OCI-LY7 (cell line): ENCODE measurements around the gene BIVM. TPM values are rescaled to one million over a fixed set of nuclear protein-coding genes. Genes with fewer than 3 reads are reported as not detected.

Experiments used
- BruUV-seq: library from RNA; stranded (reverse); fragments of 400-500 nt; replicated peaks from 2 replicates; lab custom pipeline; 2021; lab: Mats Ljungman, UMichigan
- CTCF ChIA-PET: fragments of 300-600 bp; sonication (Branson Sonifier 250); formaldehyde crosslinking; loops from one replicate; lab custom pipeline; 2022; ENCODE audit warnings: antibody characterized with exemption; ENCODE audit not compliant: unreplicated experiment; lab: Charles Lee
- POLR2A ChIA-PET: fragments of 300-600 bp; sonication (Branson Sonifier 250); formaldehyde crosslinking; loops from one replicate; lab custom pipeline; 2022; ENCODE audit warnings: antibody characterized with exemption; lab: Charles Lee
- DNase-seq: peaks from one replicate; pipeline ENCODE4 v3.0.0-alpha.2; 2015; ENCODE audit warnings: low spot score
- H2AFZ ChIP-seq: fragments of 200-600 bp; sonication (generic), shearing (Covaris generic); 2 replicates; pipeline ENCODE4 v1.6.1; 2014; ENCODE audit warnings: mild to moderate bottlenecking, antibody characterized with exemption, low read length, moderate library complexity
- H3K27ac ChIP-seq: fragments of 200-600 bp; sonication (generic); 2 replicates; pipeline ENCODE4 v1.5.1; 2014; ENCODE audit warnings: mixed run types, low read depth, mild to moderate bottlenecking, moderate library complexity, low read length, inconsistent platforms; ENCODE audit not compliant: poor library complexity, severe bottlenecking
- H3K36me3 ChIP-seq: fragments of 200-600 bp; sonication (generic); 2 replicates; pipeline ENCODE4 v1.6.1; 2014; ENCODE audit warnings: mild to moderate bottlenecking, antibody characterized with exemption, low read length, moderate library complexity, mixed read lengths; ENCODE audit not compliant: insufficient read depth
- H3K4me1 ChIP-seq: fragments of 200-600 bp; sonication (generic); 2 replicates; pipeline ENCODE4 v1.5.1; 2014; ENCODE audit warnings: mild to moderate bottlenecking, low read length; ENCODE audit not compliant: insufficient read depth, poor library complexity, severe bottlenecking
- H3K4me2 ChIP-seq: fragments of 200-600 bp; sonication (generic); 2 replicates; pipeline ENCODE4 v1.6.1; 2014; ENCODE audit warnings: mild to moderate bottlenecking, low read length
- H3K4me3 ChIP-seq: fragments of 200-600 bp; sonication (generic); 2 replicates; pipeline ENCODE4 v1.5.1; 2014; ENCODE audit warnings: mild to moderate bottlenecking, low read depth, low read length; ENCODE audit not compliant: poor library complexity, severe bottlenecking
- H3K79me2 ChIP-seq: fragments of 200-600 bp; sonication (generic); 2 replicates; pipeline ENCODE4 v1.6.1; 2016; ENCODE audit warnings: low read depth, mild to moderate bottlenecking, low read length, moderate library complexity, mixed read lengths; ENCODE audit not compliant: insufficient read depth
- H3K9me2 ChIP-seq: fragments of 200-600 bp; sonication (generic); 2 replicates; pipeline ENCODE4 v1.6.1; 2016; ENCODE audit warnings: mild to moderate bottlenecking, low read length, mixed read lengths; ENCODE audit not compliant: insufficient read depth
- H3K9me3 ChIP-seq: fragments of 200-600 bp; sonication (generic); 2 replicates; pipeline ENCODE4 v1.6.1; 2014; ENCODE audit warnings: mild to moderate bottlenecking, mixed run types, low read length, mixed read lengths
- H4K20me1 ChIP-seq: fragments of 200-600 bp; sonication (generic); 2 replicates; pipeline ENCODE4 v1.6.1; 2014; ENCODE audit warnings: mild to moderate bottlenecking, antibody characterized with exemption, low read length, moderate library complexity, mixed read lengths; ENCODE audit not compliant: insufficient read depth
- EZH2phosphoT487 ChIP-seq: fragments of 200-600 bp; sonication (generic); IDR thresholded peaks from 2 replicates; pipeline ENCODE4 v1.6.1; 2018; ENCODE audit warnings: low read depth, borderline replicate concordance, mild to moderate bottlenecking, mixed run types, antibody characterized with exemption, low read length, moderate library complexity, mixed read lengths
- intact Hi-C: fragments of 100-400 bp; cut with micrococcal nuclease; formaldehyde crosslinking; loops from one replicate; pipeline ENCODE4 v1.10.0; 2022; ENCODE audit not compliant: unreplicated experiment
- total RNA-seq, 2 experiments: library from RNA; depleted of rRNA in 1 of 2; stranded (reverse); fragments of >200 nt in 1 of 2; shearing (Covaris generic) in 1 of 2; gene quantifications; 2 replicates each; pipeline ENCODE4 v1.2.3, GENCODE V29; 2014 to 2022
- TF ChIP-seq, protein P1 (sequence below): fragments of 200-600 bp; sonication (generic); conservative IDR thresholded peaks from 2 replicates; pipeline ENCODE4 v1.5.1; 2014; ENCODE audit warnings: mild to moderate bottlenecking, antibody characterized with exemption, low read length, moderate library complexity, mixed read lengths

The BIVM gene
- total RNA-seq, 2 experiments from 2014 or later = not detected

DNA sequence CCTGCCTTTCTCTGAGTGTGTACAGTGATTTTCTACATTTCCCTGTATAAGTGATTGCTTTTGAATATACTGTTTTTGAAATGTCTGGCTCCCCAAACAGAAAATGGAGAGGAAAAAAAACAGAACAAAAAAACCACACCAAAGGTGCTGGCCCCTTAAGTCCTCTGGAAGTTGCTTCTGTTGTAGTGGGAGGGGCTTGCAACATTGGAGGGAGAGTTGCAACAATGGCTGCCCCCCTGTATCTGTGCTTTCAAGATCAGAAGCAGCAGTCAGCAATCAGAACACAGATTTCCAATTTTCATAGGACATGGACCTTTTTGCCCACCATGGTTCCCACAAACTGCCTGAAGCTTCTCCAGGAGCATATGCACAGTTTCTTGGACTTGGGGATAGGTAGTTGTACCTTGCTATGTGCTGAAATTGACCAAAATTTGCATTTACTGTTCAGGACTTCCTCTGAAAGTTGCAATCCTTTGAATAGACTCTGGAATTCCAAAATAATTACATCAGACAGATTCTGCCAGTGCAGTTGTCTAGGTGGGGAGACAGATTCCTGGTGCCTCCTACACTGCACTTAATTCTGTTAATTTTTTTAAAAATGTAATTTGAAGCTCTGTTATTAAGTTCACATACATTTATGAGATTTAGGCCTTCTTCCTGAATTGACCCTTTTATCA, 13.8 kb downstream of the BIVM start:
- ChIA-PET CTCF (no interaction called here), POLR2A (no interaction called here)
- no peak overlapping the region for H3K4me2 ChIP-seq
- TF ChIP-seq, protein P1, sequence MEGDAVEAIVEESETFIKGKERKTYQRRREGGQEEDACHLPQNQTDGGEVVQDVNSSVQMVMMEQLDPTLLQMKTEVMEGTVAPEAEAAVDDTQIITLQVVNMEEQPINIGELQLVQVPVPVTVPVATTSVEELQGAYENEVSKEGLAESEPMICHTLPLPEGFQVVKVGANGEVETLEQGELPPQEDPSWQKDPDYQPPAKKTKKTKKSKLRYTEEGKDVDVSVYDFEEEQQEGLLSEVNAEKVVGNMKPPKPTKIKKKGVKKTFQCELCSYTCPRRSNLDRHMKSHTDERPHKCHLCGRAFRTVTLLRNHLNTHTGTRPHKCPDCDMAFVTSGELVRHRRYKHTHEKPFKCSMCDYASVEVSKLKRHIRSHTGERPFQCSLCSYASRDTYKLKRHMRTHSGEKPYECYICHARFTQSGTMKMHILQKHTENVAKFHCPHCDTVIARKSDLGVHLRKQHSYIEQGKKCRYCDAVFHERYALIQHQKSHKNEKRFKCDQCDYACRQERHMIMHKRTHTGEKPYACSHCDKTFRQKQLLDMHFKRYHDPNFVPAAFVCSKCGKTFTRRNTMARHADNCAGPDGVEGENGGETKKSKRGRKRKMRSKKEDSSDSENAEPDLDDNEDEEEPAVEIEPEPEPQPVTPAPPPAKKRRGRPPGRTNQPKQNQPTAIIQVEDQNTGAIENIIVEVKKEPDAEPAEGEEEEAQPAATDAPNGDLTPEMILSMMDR = no peak
- no peak for TF ChIP-seq EZH2phosphoT487
- no peaks in the 10 kb centered on the region for H3K36me3 ChIP-seq
- H3K9me2 ChIP-seq = no peaks in the 10 kb centered on the region
- intact Hi-C loops = no loop called here
- no peaks in the 10 kb centered on the region for H3K4me1 ChIP-seq
- BruUV-seq = no TSS peak
- no peak overlapping the region for H2AFZ ChIP-seq
- no peak overlapping the region for H3K27ac ChIP-seq
- DNase-seq = no peak
- no peaks in the 10 kb centered on the region for H4K20me1 ChIP-seq
- no peaks in the 10 kb centered on the region for H3K79me2 ChIP-seq
- no peak overlapping the region for H3K4me3 ChIP-seq
- H3K9me3 ChIP-seq = no peaks in the 10 kb centered on the region

DNA sequence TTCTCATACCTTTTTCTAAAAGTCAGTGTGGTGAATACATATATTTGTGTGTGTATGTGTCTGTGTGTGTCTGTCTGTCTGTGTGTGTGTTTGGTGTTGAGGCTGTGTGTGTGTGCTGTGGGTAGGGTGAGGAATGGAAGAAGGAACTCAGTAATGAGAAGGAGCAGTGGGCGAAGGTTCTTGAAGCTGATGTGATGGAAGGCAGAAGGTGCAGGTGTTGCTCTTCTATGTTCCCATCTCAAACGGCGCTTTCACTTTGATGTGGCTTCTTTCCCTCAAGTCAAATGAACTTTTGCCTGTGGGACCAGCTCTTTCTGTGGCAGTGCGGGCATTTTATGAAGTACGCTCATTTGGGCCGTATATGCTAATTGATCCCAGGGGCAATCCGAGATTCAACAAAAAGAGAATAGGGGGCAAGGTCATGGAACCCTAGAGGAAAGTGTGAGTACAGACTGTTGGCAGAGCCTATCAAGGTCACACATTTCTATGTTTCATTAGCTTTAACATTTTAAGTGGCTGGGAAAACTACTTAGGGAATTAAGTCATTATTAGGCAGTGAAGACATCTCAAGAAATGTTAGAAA, 15.2 kb downstream of the BIVM start:
- POLR2A ChIA-PET = no interaction called here
- no peak overlapping the region for H3K4me2 ChIP-seq
- no peaks in the 10 kb centered on the region for H3K79me2 ChIP-seq
- BruUV-seq = no TSS peak
- H3K36me3 ChIP-seq = no peaks in the 10 kb centered on the region
- intact Hi-C loops = no loop called here
- H3K9me3 ChIP-seq = no peaks in the 10 kb centered on the region
- TF ChIP-seq, protein P1 = no peak
- no peak for TF ChIP-seq EZH2phosphoT487
- no peak overlapping the region for H2AFZ ChIP-seq
- H3K27ac ChIP-seq = no peak overlapping the region
- no peak overlapping the region for H3K4me3 ChIP-seq
- H3K4me1 ChIP-seq = no peaks in the 10 kb centered on the region
- DNase-seq = no peak
- CTCF ChIA-PET = no interaction called here
- H4K20me1 ChIP-seq = no peaks in the 10 kb centered on the region
- H3K9me2 ChIP-seq = no peaks in the 10 kb centered on the region

DNA sequence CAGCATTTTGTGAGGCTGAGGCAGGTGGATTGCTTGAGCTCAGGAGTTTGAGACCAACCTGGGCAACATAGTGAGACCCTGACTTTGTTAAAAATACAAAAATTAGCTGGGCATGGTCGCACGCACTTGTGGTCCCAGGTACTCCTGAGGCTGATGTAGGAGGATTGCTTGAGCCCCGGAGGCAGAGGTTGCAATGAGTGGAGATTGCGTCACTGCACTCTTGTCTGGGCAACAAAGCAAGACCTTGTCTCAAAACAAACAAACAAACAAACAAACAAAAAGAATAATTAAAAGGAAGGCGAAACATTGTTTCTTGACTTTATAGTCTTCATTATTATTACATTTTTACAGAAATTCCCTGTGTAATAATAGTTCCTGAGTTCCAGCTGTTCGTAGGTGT, 15.9 kb downstream of the BIVM start:
- BruUV-seq = no TSS peak
- no peak for DNase-seq
- Histone ChIP-seq H3K4me3 (no peak overlapping the region), H3K9me3 (no peaks in the 10 kb centered on the region), H3K36me3 (no peaks in the 10 kb centered on the region), H3K9me2 (no peaks in the 10 kb centered on the region), H3K4me1 (no peaks in the 10 kb centered on the region), H3K27ac (no peak overlapping the region), H3K4me2 (no peak overlapping the region), H3K79me2 (no peaks in the 10 kb centered on the region), H4K20me1 (no peaks in the 10 kb centered on the region), H2AFZ (no peak overlapping the region)
- intact Hi-C loops = no loop called here
- ChIA-PET POLR2A (interaction anchor here (0.7 kb wide), 1 partner anchor 22 kb away, joined by 3 read pairs; no protein-coding TSS in a partner anchor), CTCF (no interaction called here)
- TF ChIP-seq EZH2phosphoT487 = no peak
- TF ChIP-seq, protein P1 = no peak
